HEK293T (cell line): ENCODE results near the gene LRSAM1.

Experiments
- BHLHE40 ChIP-seq: fragments of 450-650 bp; IDR thresholded peaks from 2 replicates; pipeline ENCODE4 v1.6.1; 2016; ENCODE audit warnings: mild to moderate bottlenecking, moderate library complexity, borderline replicate concordance
- CTBP1 ChIP-seq: fragments of 450-650 bp; IDR thresholded peaks from 2 replicates; pipeline ENCODE4 v1.6.1; 2016; ENCODE audit warnings: borderline replicate concordance
- FOXK2 ChIP-seq: fragments of 450-650 bp; IDR thresholded peaks from 2 replicates; pipeline ENCODE4 v1.6.1; 2016; ENCODE audit warnings: mild to moderate bottlenecking
- FOXM1 ChIP-seq: fragments of 450-650 bp; IDR thresholded peaks from 2 replicates; pipeline ENCODE4 v1.6.1; 2017; ENCODE audit warnings: mild to moderate bottlenecking, borderline replicate concordance
- L3MBTL2 ChIP-seq: fragments of 450-650 bp; conservative IDR thresholded peaks from 2 replicates; pipeline ENCODE4 v1.6.1; 2016; ENCODE audit warnings: mild to moderate bottlenecking
- NFRKB ChIP-seq: fragments of 450-650 bp; IDR thresholded peaks from 2 replicates; pipeline ENCODE4 v1.6.1; 2016; ENCODE audit warnings: mild to moderate bottlenecking, moderate library complexity
- PKNOX1 ChIP-seq: fragments of 450-650 bp; IDR thresholded peaks from 2 replicates; pipeline ENCODE4 v1.6.1; 2016
- SP1 ChIP-seq: fragments of 450-650 bp; IDR thresholded peaks from 2 replicates; pipeline ENCODE4 v1.6.1; 2017
- SUZ12 ChIP-seq: fragments of 450-650 bp; IDR thresholded peaks from 2 replicates; pipeline ENCODE4 v1.6.1; 2016; ENCODE audit warnings: mild to moderate bottlenecking
- ZNF384 ChIP-seq: fragments of 450-650 bp; IDR thresholded peaks from 2 replicates; pipeline ENCODE4 v1.6.1; 2016

GRCh38 chr9:127473501-127473900, 22.2 kb downstream of the LRSAM1 start:
- no peak for TF ChIP-seq SP1
- TF ChIP-seq BHLHE40: no peak
- TF ChIP-seq CTBP1: no peak
- TF ChIP-seq NFRKB: no peak
- TF ChIP-seq PKNOX1: no peak
- TF ChIP-seq FOXM1: no peak
- TF ChIP-seq SUZ12: no peak
- no peak for TF ChIP-seq FOXK2
- TF ChIP-seq ZNF384: no peak
- no peak for TF ChIP-seq L3MBTL2
